Neutrophil (primary cell): ENCODE measurements around the gene ESPN.

Experiments used
- H3K27ac ChIP-seq: fragments of 200-600 bp; sonication (generic); 2 replicates; pipeline ENCODE4 v1.5.1; 2016; ENCODE audit warnings: mild to moderate bottlenecking, moderate library complexity
- H3K27me3 ChIP-seq: fragments of 200-600 bp; sonication (generic); 2 replicates; pipeline ENCODE4 v1.6.0; 2016; ENCODE audit warnings: mild to moderate bottlenecking
- H3K36me3 ChIP-seq: fragments of 200-600 bp; sonication (generic); 2 replicates; pipeline ENCODE4 v1.5.1; 2017
- H3K4me1 ChIP-seq, 2 experiments: fragments of 200-600 bp in 1 of 2; sonication (generic) in 1 of 2; 1 replicate in 1 of 2; 2 replicates in 1 of 2; pipeline versions ENCODE4 v1.5.1 to v1.6.1; 2013 to 2016; ENCODE audit warnings: low read depth in 1 of 2, low read length in 1 of 2, mild to moderate bottlenecking in 1 of 2, moderate library complexity in 1 of 2; ENCODE audit not compliant: control insufficient read depth in 1 of 2, insufficient read depth in 1 of 2
- H3K4me3 ChIP-seq, 2 experiments: fragments of 200-600 bp in 1 of 2; sonication (generic) in 1 of 2; 1 replicate in 1 of 2; 2 replicates in 1 of 2; pipeline ENCODE4 v1.5.1; 2013 to 2016; ENCODE audit warnings: low read depth in 1 of 2, low read length in 1 of 2, mild to moderate bottlenecking in 1 of 2, moderate library complexity in 1 of 2
- H3K9me3 ChIP-seq: fragments of 200-600 bp; sonication (generic); 2 replicates; pipeline ENCODE4 v1.5.1; 2016
- CTCF ChIP-seq: fragments of 200-600 bp; sonication (generic); IDR thresholded peaks from 2 replicates; pipeline ENCODE4 v1.5.1; 2016; ENCODE audit warnings: antibody characterized with exemption

ESPN gene

GRCh38 chr1:6423321-6423999 lies 1.1 kb upstream of the ESPN start:
- TF ChIP-seq CTCF = no peak
- H3K27me3 ChIP-seq = peaks cover 100% of the 10 kb centered on the region
- H3K4me1 ChIP-seq = peaks cover 0 to 5% of the 10 kb centered on the region in 2 experiments
- H3K27ac ChIP-seq = no peak overlapping the region
- no peak overlapping the region for H3K4me3 ChIP-seq
- H3K36me3 ChIP-seq = no peaks in the 10 kb centered on the region
- no peaks in the 10 kb centered on the region for H3K9me3 ChIP-seq

GRCh38 chr1:6424000-6424565 lies 493 bp upstream of the ESPN start:
- TF ChIP-seq CTCF = no peak
- H3K4me1 ChIP-seq = peaks cover 0 to 5% of the 10 kb centered on the region in 2 experiments
- no peaks in the 10 kb centered on the region for H3K36me3 ChIP-seq
- no peaks in the 10 kb centered on the region for H3K9me3 ChIP-seq
- H3K4me3 ChIP-seq = no peak overlapping the region
- no peak overlapping the region for H3K27ac ChIP-seq
- H3K27me3 ChIP-seq = peaks cover 100% of the 10 kb centered on the region

- H3K9me3 ChIP-seq = no peaks in the 10 kb centered on the region
- no peak overlapping the region for H3K27ac ChIP-seq
- H3K36me3 ChIP-seq = no peaks in the 10 kb centered on the region
- peaks cover 0 to 5% of the 10 kb centered on the region in 2 experiments for H3K4me1 ChIP-seq
- H3K4me3 ChIP-seq = no peak overlapping the region
- H3K27me3 ChIP-seq = peaks cover 100% of the 10 kb centered on the region
- no peak for TF ChIP-seq CTCF
Measured at GRCh38 chr1:6425658-6426057, 1.1 kb downstream of the ESPN start.

- H3K4me3 ChIP-seq = no peak overlapping the region
- no peak overlapping the region for H3K27ac ChIP-seq
- no peaks in the 10 kb centered on the region for H3K36me3 ChIP-seq
- no peak for TF ChIP-seq CTCF
- peaks cover 0 to 5% of the 10 kb centered on the region in 2 experiments for H3K4me1 ChIP-seq
- peaks cover 98% of the 10 kb centered on the region for H3K27me3 ChIP-seq
- no peaks in the 10 kb centered on the region for H3K9me3 ChIP-seq
Measured at GRCh38 chr1:6426277-6426971, 1.8 kb downstream of the ESPN start.

- no peaks in the 10 kb centered on the region for H3K36me3 ChIP-seq
Measured at GRCh38 chr1:6426972-6427350, 2.4 kb downstream of the ESPN start.

More at GRCh38 chr1:6426972-6427350, 2.4 kb downstream of the ESPN start:
- Histone ChIP-seq H3K27me3 (peaks cover 93% of the 10 kb centered on the region), H3K4me1 (peaks cover 0 to 5% of the 10 kb centered on the region in 2 experiments), H3K9me3 (no peaks in the 10 kb centered on the region), H3K4me3 (no peak overlapping the region), H3K27ac (no peak overlapping the region)
- no peak for TF ChIP-seq CTCF
